Smooth muscle cell (in vitro differentiated cells): ENCODE data around the gene MEGF11. TPM values are rescaled to one million over a fixed set of nuclear protein-coding genes. Genes with fewer than 3 reads are reported as not detected.

Source experiments
- DNase-seq: peaks from one replicate; lab custom pipeline; 2025; ENCODE audit not compliant: unreplicated experiment; lab: John Stamatoyannopoulos, UW
- H2AFZ ChIP-seq: fragments of 200-600 bp; sonication (generic); 2 replicates; pipeline ENCODE4 v1.6.0; 2016; ENCODE audit warnings: antibody characterized with exemption, low read depth, mild to moderate bottlenecking
- H3F3A ChIP-seq: fragments of 200-600 bp; sonication (generic); 2 replicates; pipeline ENCODE4 v1.6.0; 2017; ENCODE audit warnings: antibody characterized with exemption, low read depth
- H3K27ac ChIP-seq: fragments of 200-600 bp; sonication (generic); 2 replicates; pipeline ENCODE4 v1.5.1; 2016; ENCODE audit warnings: low read depth, mild to moderate bottlenecking
- H3K27me3 ChIP-seq: fragments of 200-600 bp; sonication (generic); 2 replicates; pipeline ENCODE4 v1.6.1; 2016; ENCODE audit warnings: low read depth, mild to moderate bottlenecking
- H3K36me3 ChIP-seq: fragments of 200-600 bp; sonication (generic); 2 replicates; pipeline ENCODE4 v1.5.1; 2016; ENCODE audit warnings: low read depth
- H3K4me1 ChIP-seq: fragments of 200-600 bp; sonication (generic); 2 replicates; pipeline ENCODE4 v1.5.1; 2016; ENCODE audit warnings: low read depth
- H3K4me2 ChIP-seq: fragments of 200-600 bp; sonication (generic); 2 replicates; pipeline ENCODE4 v1.6.0; 2016; ENCODE audit warnings: mild to moderate bottlenecking
- H3K4me3 ChIP-seq: fragments of 200-600 bp; sonication (generic); 2 replicates; pipeline ENCODE4 v1.5.1; 2016; ENCODE audit warnings: mild to moderate bottlenecking
- H3K79me2 ChIP-seq: fragments of 200-600 bp; sonication (generic); 2 replicates; pipeline ENCODE4 v1.6.0; 2016; ENCODE audit warnings: low read depth, mild to moderate bottlenecking
- H3K9ac ChIP-seq: fragments of 200-600 bp; sonication (generic); 2 replicates; pipeline ENCODE4 v1.6.0; 2016; ENCODE audit warnings: low read depth
- H3K9me3 ChIP-seq: fragments of 200-600 bp; sonication (generic); replicated peaks from 2 replicates; pipeline ENCODE4 v1.5.1; 2016; ENCODE audit warnings: low read depth
- H4K20me1 ChIP-seq: fragments of 200-600 bp; sonication (generic); 2 replicates; pipeline ENCODE4 v1.6.0; 2016; ENCODE audit warnings: low read depth
- CTCF ChIP-seq: fragments of 200-600 bp; sonication (generic); IDR thresholded peaks from 2 replicates; pipeline ENCODE4 v1.5.1; 2017; ENCODE audit warnings: borderline replicate concordance, mild to moderate bottlenecking, antibody characterized with exemption; ENCODE audit not compliant: insufficient read depth, poor library complexity, severe bottlenecking
- WGBS: methylation state at CpG from one replicate; pipeline ENCODE4 v1.1.7; 2016; ENCODE audit warnings: low lambda C conversion rate; 5-methylcytosine and 5-hydroxymethylcytosine counted together
- polyA plus RNA-seq: library from polyadenylated mRNA; unstranded; fragments of >200 nt; fragmentation: Nextera tagmentation; extraction: Ambion mirVana; gene quantifications from 2 replicates; pipeline ENCODE4 v1.2.1, GENCODE V29; 2016
- total RNA-seq: library from RNA; depleted of rRNA; stranded (reverse); fragments of >200 nt; gene quantifications from 2 replicates; pipeline ENCODE4 v1.2.3, GENCODE V29; 2014

The MEGF11 gene
- total and polyA plus RNA-seq, 2 experiments from 2014 or later: 0.08 TPM; not detected in 1

- no peaks in the 10 kb centered on the region for H3K79me2 ChIP-seq
- 83% methylated on average over 2 of the region's 2 CpGs for WGBS
- H3K9ac ChIP-seq: no peak overlapping the region
Observed at GRCh38 chr15:66219339-66219738, 34.2 kb downstream of the MEGF11 start.

GRCh38 chr15:66216806-66217205 is 36.7 kb downstream of the MEGF11 start:
- H3K79me2 ChIP-seq: no peaks in the 10 kb centered on the region
- H3K4me1 ChIP-seq: no peaks in the 10 kb centered on the region
- no peaks in the 10 kb centered on the region for H3F3A ChIP-seq
- no peaks in the 10 kb centered on the region for H3K27me3 ChIP-seq
- WGBS: 85% methylated on average over 2 of the region's 2 CpGs
- H3K27ac ChIP-seq: no peak overlapping the region
- H3K36me3 ChIP-seq: no peaks in the 10 kb centered on the region
- H3K4me3 ChIP-seq: no peak overlapping the region
- no peak for TF ChIP-seq CTCF
- no peaks in the 10 kb centered on the region for H3K9me3 ChIP-seq
- no peak overlapping the region for H3K9ac ChIP-seq
- H3K4me2 ChIP-seq: no peak overlapping the region
- no peak for DNase-seq
- no peaks in the 10 kb centered on the region for H4K20me1 ChIP-seq
- no peak overlapping the region for H2AFZ ChIP-seq

More at GRCh38 chr15:66219339-66219738, 34.2 kb downstream of the MEGF11 start:
- no peaks in the 10 kb centered on the region for H4K20me1 ChIP-seq
- H3K36me3 ChIP-seq: no peaks in the 10 kb centered on the region
- no peaks in the 10 kb centered on the region for H3K9me3 ChIP-seq
- no peaks in the 10 kb centered on the region for H3K4me1 ChIP-seq
- TF ChIP-seq CTCF: no peak
- H2AFZ ChIP-seq: no peak overlapping the region
- H3F3A ChIP-seq: no peaks in the 10 kb centered on the region
- no peak overlapping the region for H3K27ac ChIP-seq
- H3K4me3 ChIP-seq: no peak overlapping the region
- no peak overlapping the region for H3K4me2 ChIP-seq
- H3K27me3 ChIP-seq: no peaks in the 10 kb centered on the region
- DNase-seq: no peak

DNA sequence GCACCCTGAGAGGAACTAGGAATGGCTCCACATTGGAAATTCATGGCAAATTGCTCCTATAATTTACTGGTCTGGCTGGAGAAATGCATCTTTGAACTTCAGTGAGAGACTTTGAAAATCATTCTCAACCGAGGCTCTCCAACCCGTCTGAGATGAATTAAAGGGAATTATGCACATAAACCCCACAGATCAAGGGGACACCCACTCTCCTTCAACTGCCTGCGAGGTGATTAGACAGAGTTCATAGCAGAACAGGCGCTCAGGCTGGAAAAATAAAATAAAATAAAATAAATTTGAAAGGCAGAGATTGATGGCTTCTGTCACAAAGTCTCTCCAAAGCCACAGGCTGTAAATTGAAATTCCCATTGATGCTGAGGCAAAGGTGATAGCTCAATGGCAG is 37.7 kb downstream of the MEGF11 start:
- 88% methylated on average over 4 of the region's 4 CpGs for WGBS
- Histone ChIP-seq H3K4me1 (no peaks in the 10 kb centered on the region), H3K36me3 (no peaks in the 10 kb centered on the region), H3K9ac (no peak overlapping the region), H2AFZ (no peak overlapping the region), H3K4me2 (no peak overlapping the region), H3F3A (no peaks in the 10 kb centered on the region), H3K4me3 (no peak overlapping the region), H4K20me1 (no peaks in the 10 kb centered on the region), H3K9me3 (no peaks in the 10 kb centered on the region), H3K27ac (no peak overlapping the region), H3K79me2 (no peaks in the 10 kb centered on the region), H3K27me3 (no peaks in the 10 kb centered on the region)
- DNase-seq: no peak
- no peak for TF ChIP-seq CTCF

DNA sequence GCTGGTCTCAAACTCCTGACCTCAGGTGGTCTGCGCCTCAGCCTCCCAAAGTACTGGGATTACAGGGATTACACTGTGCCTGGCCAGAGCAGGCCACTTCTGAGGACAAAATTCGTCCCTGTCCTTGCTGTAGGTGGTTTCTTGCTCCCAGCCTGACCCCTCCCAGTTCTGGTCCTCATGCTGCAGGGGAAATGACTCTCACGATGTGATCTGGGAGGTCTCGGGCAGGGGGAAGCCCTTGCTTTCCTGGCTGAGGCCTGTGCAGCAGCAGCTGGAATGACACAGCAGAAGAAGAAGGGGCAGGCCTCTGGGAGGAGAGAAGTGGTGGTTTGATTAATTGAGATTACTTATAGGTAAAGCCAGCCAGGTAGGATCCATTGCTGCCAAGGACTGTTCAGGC is 39.3 kb downstream of the MEGF11 start:
- H3K4me1 ChIP-seq: no peaks in the 10 kb centered on the region
- no peaks in the 10 kb centered on the region for H3K36me3 ChIP-seq
- no peaks in the 10 kb centered on the region for H3K79me2 ChIP-seq
- no peaks in the 10 kb centered on the region for H3F3A ChIP-seq
- H4K20me1 ChIP-seq: no peaks in the 10 kb centered on the region
- H3K9me3 ChIP-seq: no peaks in the 10 kb centered on the region
- no peak overlapping the region for H3K9ac ChIP-seq
- no peak for TF ChIP-seq CTCF
- WGBS: 76% methylated on average over 4 of the region's 4 CpGs
- no peak overlapping the region for H3K27ac ChIP-seq
- no peak overlapping the region for H3K4me3 ChIP-seq
- no peaks in the 10 kb centered on the region for H3K27me3 ChIP-seq
- no peak overlapping the region for H3K4me2 ChIP-seq
- no peak overlapping the region for H2AFZ ChIP-seq
- DNase-seq: no peak
